ENCODE results near the gene DNM2. TPM values are rescaled to one million over a fixed set of nuclear protein-coding genes. Genes with fewer than 3 reads are reported as not detected.

Gene DNM2
- total and polyA plus RNA-seq, 2 of the 13 experiments (the other 11 are each of a cell fraction or from before 2014, with no cell fraction given): 41.7 to 59.8 TPM

DNA sequence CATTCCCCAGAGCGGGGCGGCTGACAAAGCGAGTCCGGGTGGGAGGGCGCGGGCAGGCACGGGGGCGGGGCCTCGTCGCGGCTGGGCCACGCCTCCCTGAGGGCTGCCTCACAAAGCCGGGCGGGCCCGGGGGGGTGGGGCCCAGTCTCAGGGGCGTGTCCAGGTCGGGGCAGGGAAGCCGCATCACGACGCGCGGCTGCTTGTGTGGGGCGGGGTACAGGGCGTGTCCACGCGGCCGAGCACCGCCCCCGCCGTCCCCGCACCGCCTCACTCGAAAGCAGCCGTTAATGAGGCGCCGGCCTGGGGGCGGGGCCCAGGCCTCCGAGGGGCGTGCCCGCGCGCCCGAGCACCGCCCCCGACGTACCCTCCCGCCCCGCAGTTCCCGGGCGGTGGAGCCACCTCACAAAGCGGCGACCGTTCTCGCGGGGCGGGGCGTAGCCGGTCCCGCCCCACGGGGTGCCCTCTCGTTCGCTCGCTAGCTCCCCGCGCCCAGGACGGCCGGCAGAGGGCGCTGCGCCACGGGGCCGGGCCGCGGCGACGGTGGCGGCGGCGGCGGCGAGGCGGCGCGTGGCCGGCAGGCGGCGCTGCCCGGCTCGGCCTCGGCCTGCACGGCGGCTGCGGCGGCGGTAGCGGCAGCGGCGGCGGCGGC is 153.2 kb downstream of the DNM2 start, which contains the start of gene CARM1 (continued):
- no peak for TF ChIP-seq TMF1 (CRISPR knock-in tag; IDR thresholded peaks at IDR 0.05; ENCODE audit: low read depth)
- peak; percentile 65; the same call in 1 of the 3 replicates for TF ChIP-seq MXI1 (IDR thresholded peaks at IDR 0.05; ENCODE audit: borderline replicate concordance, low read depth, low read length)
- TF ChIP-seq ZNF766 (CRISPR knock-in tag; IDR thresholded peaks at IDR 0.05; ENCODE audit: borderline replicate concordance): no peak
- TF ChIP-seq BRCA1 (CRISPR knock-in tag; IDR thresholded peaks at IDR 0.05): no peak
- TF ChIP-seq ZNF615 (CRISPR knock-in tag; IDR thresholded peaks at IDR 0.05; ENCODE audit: borderline replicate concordance): no peak
- TF ChIP-seq ZNF24 (IDR thresholded peaks at IDR 0.05): no peak
- TF ChIP-seq MTA3 (CRISPR knock-in tag; IDR thresholded peaks at IDR 0.05): no peak
- TF ChIP-seq, protein P1, sequence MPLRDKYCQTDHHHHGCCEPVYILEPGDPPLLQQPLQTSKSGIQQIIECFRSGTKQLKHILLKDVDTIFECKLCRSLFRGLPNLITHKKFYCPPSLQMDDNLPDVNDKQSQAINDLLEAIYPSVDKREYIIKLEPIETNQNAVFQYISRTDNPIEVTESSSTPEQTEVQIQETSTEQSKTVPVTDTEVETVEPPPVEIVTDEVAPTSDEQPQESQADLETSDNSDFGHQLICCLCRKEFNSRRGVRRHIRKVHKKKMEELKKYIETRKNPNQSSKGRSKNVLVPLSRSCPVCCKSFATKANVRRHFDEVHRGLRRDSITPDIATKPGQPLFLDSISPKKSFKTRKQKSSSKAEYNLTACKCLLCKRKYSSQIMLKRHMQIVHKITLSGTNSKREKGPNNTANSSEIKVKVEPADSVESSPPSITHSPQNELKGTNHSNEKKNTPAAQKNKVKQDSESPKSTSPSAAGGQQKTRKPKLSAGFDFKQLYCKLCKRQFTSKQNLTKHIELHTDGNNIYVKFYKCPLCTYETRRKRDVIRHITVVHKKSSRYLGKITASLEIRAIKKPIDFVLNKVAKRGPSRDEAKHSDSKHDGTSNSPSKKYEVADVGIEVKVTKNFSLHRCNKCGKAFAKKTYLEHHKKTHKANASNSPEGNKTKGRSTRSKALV (CRISPR knock-in tag; IDR thresholded peaks at IDR 0.05): no peak
- no peak for TF ChIP-seq NR1H2 (CRISPR knock-in tag; IDR thresholded peaks at IDR 0.05; ENCODE audit: borderline replicate concordance, low read depth)
- 0 out of 2 replicates have a peak, but pooled peaks have one; percentile 28 for TF ChIP-seq HCFC1 (IDR thresholded peaks at IDR 0.05; ENCODE audit: low read depth, low read length)
- TF ChIP-seq AHDC1 (CRISPR knock-in tag; IDR thresholded peaks at IDR 0.05; ENCODE audit: borderline replicate concordance): no peak
- TF ChIP-seq, protein P2, sequence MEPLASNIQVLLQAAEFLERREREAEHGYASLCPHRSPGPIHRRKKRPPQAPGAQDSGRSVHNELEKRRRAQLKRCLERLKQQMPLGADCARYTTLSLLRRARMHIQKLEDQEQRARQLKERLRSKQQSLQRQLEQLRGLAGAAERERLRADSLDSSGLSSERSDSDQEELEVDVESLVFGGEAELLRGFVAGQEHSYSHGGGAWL (CRISPR knock-in tag; IDR thresholded peaks at IDR 0.05): no peak
- TF ChIP-seq ISX (CRISPR knock-in tag; conservative IDR thresholded peaks at IDR 0.05): no peak
- TF ChIP-seq ZNF496 (CRISPR knock-in tag; IDR thresholded peaks at IDR 0.05; ENCODE audit: insufficient replicate concordance): no peak
- no peak for TF ChIP-seq ZC3H13 (CRISPR knock-in tag; IDR thresholded peaks at IDR 0.05)
- TF ChIP-seq, protein P3, sequence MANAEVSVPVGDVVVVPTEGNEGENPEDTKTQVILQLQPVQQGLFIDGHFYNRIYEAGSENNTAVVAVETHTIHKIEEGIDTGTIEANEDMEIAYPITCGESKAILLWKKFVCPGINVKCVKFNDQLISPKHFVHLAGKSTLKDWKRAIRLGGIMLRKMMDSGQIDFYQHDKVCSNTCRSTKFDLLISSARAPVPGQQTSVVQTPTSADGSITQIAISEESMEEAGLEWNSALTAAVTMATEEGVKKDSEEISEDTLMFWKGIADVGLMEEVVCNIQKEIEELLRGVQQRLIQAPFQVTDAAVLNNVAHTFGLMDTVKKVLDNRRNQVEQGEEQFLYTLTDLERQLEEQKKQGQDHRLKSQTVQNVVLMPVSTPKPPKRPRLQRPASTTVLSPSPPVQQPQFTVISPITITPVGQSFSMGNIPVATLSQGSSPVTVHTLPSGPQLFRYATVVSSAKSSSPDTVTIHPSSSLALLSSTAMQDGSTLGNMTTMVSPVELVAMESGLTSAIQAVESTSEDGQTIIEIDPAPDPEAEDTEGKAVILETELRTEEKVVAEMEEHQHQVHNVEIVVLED (CRISPR knock-in tag; IDR thresholded peaks at IDR 0.05; ENCODE audit: borderline replicate concordance): peak; percentile 55; the same call in 1 of the 2 replicates
- TF ChIP-seq SMAD1 (CRISPR knock-in tag; IDR thresholded peaks at IDR 0.05; ENCODE audit: borderline replicate concordance, low read depth): no peak
- 0 out of 2 replicates have a peak, but pooled peaks have one; percentile 33 for TF ChIP-seq SP1 (IDR thresholded peaks at IDR 0.05)
- TF ChIP-seq SP1 (CRISPR knock-in tag; IDR thresholded peaks at IDR 0.05): peak; percentile 84

All from HepG2 (cell line).